HEK293 (cell line): Measurements from ENCODE around the gene TIGAR.
A peak's percentile ranks its signal among the peaks of the same experiment; 100 is the strongest.

Experiments
- CTCF ChIA-PET: fragments of 350-600 bp; formaldehyde crosslinking; extraction: SDS; loops from one replicate; lab custom pipeline; 2021; ENCODE audit warnings: antibody characterized with exemption; lab: Yijun Ruan, JAX
- POLR2A ChIA-PET: fragments of 300-600 bp; formaldehyde crosslinking; extraction: SDS; loops from one replicate; lab custom pipeline; 2020; ENCODE audit warnings: antibody characterized with exemption, inconsistent platforms; lab: Yijun Ruan, JAX
- H3K27ac ChIP-seq: fragments of 200-500 bp; sonication (Bioruptor generic); 2 replicates; pipeline ENCODE4 v1.5.1; 2014; ENCODE audit warnings: low read depth, low read length, control low read depth, inconsistent platforms; ENCODE audit errors: extremely low read depth
- H3K36me3 ChIP-seq, 2 experiments: fragments of 200-500 bp in 1 of 2; sonication (Bioruptor generic) in 1 of 2; 1 replicate in 1 of 2; 2 replicates in 1 of 2; pipeline ENCODE4 v1.5.1; 2014 to 2017; ENCODE audit warnings: inconsistent platforms in 2 of 2, low read length in 2 of 2; ENCODE audit not compliant: control insufficient read depth in 2 of 2, insufficient read depth in 1 of 2
- H3K4me1 ChIP-seq: fragments of 200-500 bp; sonication (Bioruptor generic); 2 replicates; pipeline ENCODE4 v1.5.1; 2014; ENCODE audit warnings: mild to moderate bottlenecking, low read length, inconsistent platforms; ENCODE audit not compliant: control insufficient read depth, insufficient read depth
- H3K4me3 ChIP-seq: 2 replicates; pipeline ENCODE4 v1.5.1; 2011; ENCODE audit warnings: low read depth, mild to moderate bottlenecking, control low read depth, low read length, moderate library complexity
- H3K9me3 ChIP-seq: fragments of 200-500 bp; sonication (Bioruptor generic); 2 replicates; pipeline ENCODE4 v1.5.1; 2014; ENCODE audit warnings: low read depth, low read length, inconsistent platforms; ENCODE audit not compliant: control insufficient read depth, insufficient read depth
- ATF2 ChIP-seq: fragments of 450-650 bp; formaldehyde crosslinking; IDR thresholded peaks from 2 replicates; pipeline ENCODE4 v1.5.1; 2016; ENCODE audit warnings: missing biosample characterization, missing genetic modification characterization, low read depth
- IKZF3 ChIP-seq: fragments of 450-650 bp; IDR thresholded peaks from 2 replicates; pipeline ENCODE4 v1.5.0; 2018; ENCODE audit warnings: missing biosample characterization, mild to moderate bottlenecking, missing genetic modification characterization, moderate library complexity
- SP2 ChIP-seq: fragments of 450-650 bp; formaldehyde crosslinking; IDR thresholded peaks from 2 replicates; pipeline ENCODE4 v1.5.1; 2016; ENCODE audit warnings: missing biosample characterization, missing genetic modification characterization
- SP3 ChIP-seq: fragments of 450-650 bp; formaldehyde crosslinking; IDR thresholded peaks from 2 replicates; pipeline ENCODE4 v1.5.1; 2016; ENCODE audit warnings: missing biosample characterization, missing genetic modification characterization
- TCF7L2 ChIP-seq: IDR thresholded peaks from 2 replicates; pipeline ENCODE4 v1.6.1; 2011; ENCODE audit warnings: low read depth, mild to moderate bottlenecking, inconsistent platforms, low read length, moderate library complexity, borderline replicate concordance
- YY2 ChIP-seq: fragments of 450-650 bp; formaldehyde crosslinking; IDR thresholded peaks from 2 replicates; pipeline ENCODE4 v1.5.1; 2016; ENCODE audit warnings: missing biosample characterization, missing genetic modification characterization
- ZBTB11 ChIP-seq: fragments of 450-650 bp; formaldehyde crosslinking; conservative IDR thresholded peaks from 2 replicates; pipeline ENCODE4 v1.5.1; 2016; ENCODE audit warnings: low read depth, missing biosample characterization, missing genetic modification characterization
- ZBTB20 ChIP-seq: fragments of 450-650 bp; formaldehyde crosslinking; IDR thresholded peaks from 2 replicates; pipeline ENCODE4 v1.5.1; 2016; ENCODE audit warnings: missing biosample characterization, missing genetic modification characterization
- ZBTB8A ChIP-seq: fragments of 450-650 bp; formaldehyde crosslinking; IDR thresholded peaks from 2 replicates; pipeline ENCODE4 v1.5.1; 2016; ENCODE audit warnings: missing biosample characterization, missing genetic modification characterization
- ZNF121 ChIP-seq: fragments of 450-650 bp; formaldehyde crosslinking; IDR thresholded peaks from 2 replicates; pipeline ENCODE4 v1.5.1; 2016; ENCODE audit warnings: missing biosample characterization, missing genetic modification characterization
- ZNF26 ChIP-seq: fragments of 450-650 bp; formaldehyde crosslinking; IDR thresholded peaks from 2 replicates; pipeline ENCODE4 v1.5.1; 2016; ENCODE audit warnings: missing biosample characterization, missing genetic modification characterization
- ZNF398 ChIP-seq: fragments of 450-650 bp; formaldehyde crosslinking; IDR thresholded peaks from 2 replicates; pipeline ENCODE4 v1.5.1; 2017; ENCODE audit warnings: missing biosample characterization, missing genetic modification characterization
- ZNF488 ChIP-seq: fragments of 450-650 bp; formaldehyde crosslinking; IDR thresholded peaks from 2 replicates; pipeline ENCODE4 v1.5.1; 2016; ENCODE audit warnings: missing biosample characterization, missing genetic modification characterization
- ZNF513 ChIP-seq: fragments of 450-650 bp; IDR thresholded peaks from 2 replicates; pipeline ENCODE4 v1.5.1; 2018; ENCODE audit warnings: missing biosample characterization, missing genetic modification characterization
- ZNF600 ChIP-seq: fragments of 450-650 bp; formaldehyde crosslinking; IDR thresholded peaks from 2 replicates; pipeline ENCODE4 v1.5.1; 2016; ENCODE audit warnings: missing biosample characterization, missing genetic modification characterization
- ZNF660 ChIP-seq: fragments of 450-650 bp; IDR thresholded peaks from 2 replicates; pipeline ENCODE4 v1.5.1; 2018; ENCODE audit warnings: missing biosample characterization, mild to moderate bottlenecking, missing genetic modification characterization
- ZNF785 ChIP-seq: fragments of 450-650 bp; formaldehyde crosslinking; IDR thresholded peaks from 2 replicates; pipeline ENCODE4 v1.5.1; 2016; ENCODE audit warnings: missing biosample characterization, missing genetic modification characterization
- TF ChIP-seq, protein P1 (sequence below): fragments of 450-650 bp; formaldehyde crosslinking; IDR thresholded peaks from 2 replicates; pipeline ENCODE4 v1.5.1; 2017; ENCODE audit warnings: missing biosample characterization, missing genetic modification characterization
- TF ChIP-seq, protein P2 (sequence below): fragments of 450-650 bp; formaldehyde crosslinking; IDR thresholded peaks from 2 replicates; pipeline ENCODE4 v1.5.1; 2016; ENCODE audit warnings: missing biosample characterization, missing genetic modification characterization

Gene TIGAR

GRCh38 chr12:4320853-4321701 lies at the start of gene TIGAR (continued):
- TF ChIP-seq ZNF488 (tag by site-specific recombination), result no peak
- TF ChIP-seq ZNF600 (tag by site-specific recombination), result no peak
- TF ChIP-seq ZNF121 (tag by site-specific recombination), result no peak
- no peak for TF ChIP-seq ZNF26
- no peak for TF ChIP-seq ZNF785 (tag by site-specific recombination)
- peak; percentile 54; the same call in 1 of the 2 replicates for TF ChIP-seq ZBTB11 (tag by site-specific recombination)
- TF ChIP-seq, protein P1, sequence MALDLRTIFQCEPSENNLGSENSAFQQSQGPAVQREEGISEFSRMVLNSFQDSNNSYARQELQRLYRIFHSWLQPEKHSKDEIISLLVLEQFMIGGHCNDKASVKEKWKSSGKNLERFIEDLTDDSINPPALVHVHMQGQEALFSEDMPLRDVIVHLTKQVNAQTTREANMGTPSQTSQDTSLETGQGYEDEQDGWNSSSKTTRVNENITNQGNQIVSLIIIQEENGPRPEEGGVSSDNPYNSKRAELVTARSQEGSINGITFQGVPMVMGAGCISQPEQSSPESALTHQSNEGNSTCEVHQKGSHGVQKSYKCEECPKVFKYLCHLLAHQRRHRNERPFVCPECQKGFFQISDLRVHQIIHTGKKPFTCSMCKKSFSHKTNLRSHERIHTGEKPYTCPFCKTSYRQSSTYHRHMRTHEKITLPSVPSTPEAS (tag by site-specific recombination), result no peak

DNA sequence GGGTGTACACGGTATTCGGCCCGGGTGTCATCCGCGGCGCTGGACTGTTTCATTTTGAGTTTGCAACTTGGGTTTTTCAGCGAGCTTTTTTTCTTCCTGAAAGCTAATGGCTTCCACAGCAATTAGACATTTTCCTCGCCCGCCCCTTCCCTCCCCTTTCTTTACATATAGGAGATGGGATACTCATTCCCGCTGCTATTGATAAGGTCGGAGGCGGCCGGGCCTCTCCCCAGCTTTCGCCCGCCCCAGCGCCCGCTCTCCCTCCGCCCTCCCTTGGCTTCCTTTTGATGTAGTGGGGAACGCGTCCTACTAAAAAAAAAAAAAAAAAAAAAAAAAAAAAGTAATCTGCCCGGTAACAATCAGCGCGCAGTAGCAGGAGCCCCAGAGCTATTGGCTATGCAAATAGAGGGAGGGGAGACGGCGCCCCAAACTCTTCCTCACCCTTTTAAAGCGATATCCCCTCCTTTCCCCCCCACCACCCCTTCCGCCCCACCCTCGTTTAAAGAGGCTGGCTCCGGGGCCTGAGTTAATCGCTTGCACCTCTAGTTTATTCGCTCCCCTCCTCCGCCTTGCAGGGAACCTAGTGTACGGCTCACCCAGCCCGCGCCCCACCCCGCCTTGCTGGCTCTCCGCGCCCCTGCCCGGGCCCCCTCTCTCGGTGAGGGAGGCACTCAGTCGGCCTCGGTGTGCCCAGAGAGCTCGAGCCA lies 49.1 kb upstream of the TIGAR start:
- no peaks in the 10 kb centered on the region for H3K9me3 ChIP-seq
- CTCF ChIA-PET, result interaction anchor here (1.0 kb wide), 1 partner anchor 386 kb away, joined by 6 read pairs; no protein-coding TSS in a partner anchor
- POLR2A ChIA-PET, result interaction anchor here (0.9 kb wide), 1 partner anchor 12 kb away, joined by 3 read pairs; no protein-coding TSS in a partner anchor
- peaks cover 26% of the 10 kb centered on the region for H3K4me1 ChIP-seq
- H3K27ac ChIP-seq, result peak overlapping the region; percentile 72
- peak overlapping the region; percentile 21 for H3K4me3 ChIP-seq
- H3K36me3 ChIP-seq, result peaks cover 0 to 10% of the 10 kb centered on the region in 2 experiments; a peak in 1 of 3 replicates
- TF ChIP-seq SP2 (tag by site-specific recombination) (peak; percentile 54), IKZF3 (tag by site-specific recombination) (0 out of 2 replicates have a peak, but pooled peaks have one; percentile 15), SP3 (tag by site-specific recombination) (peak; percentile 16; the same call in 1 of the 2 replicates), ZBTB20 (tag by site-specific recombination) (peak; percentile 87), YY2 (tag by site-specific recombination) (no peak), TCF7L2 (peak; percentile 55; the same call in 1 of the 2 replicates), ZNF398 (tag by site-specific recombination) (peak; percentile 88), ZNF660 (tag by site-specific recombination) (0 out of 2 replicates have a peak, but pooled peaks have one; percentile 11), ATF2 (no peak), ZBTB8A (tag by site-specific recombination) (peak; percentile 93), ZNF513 (tag by site-specific recombination) (no peak)
- TF ChIP-seq, protein P2, sequence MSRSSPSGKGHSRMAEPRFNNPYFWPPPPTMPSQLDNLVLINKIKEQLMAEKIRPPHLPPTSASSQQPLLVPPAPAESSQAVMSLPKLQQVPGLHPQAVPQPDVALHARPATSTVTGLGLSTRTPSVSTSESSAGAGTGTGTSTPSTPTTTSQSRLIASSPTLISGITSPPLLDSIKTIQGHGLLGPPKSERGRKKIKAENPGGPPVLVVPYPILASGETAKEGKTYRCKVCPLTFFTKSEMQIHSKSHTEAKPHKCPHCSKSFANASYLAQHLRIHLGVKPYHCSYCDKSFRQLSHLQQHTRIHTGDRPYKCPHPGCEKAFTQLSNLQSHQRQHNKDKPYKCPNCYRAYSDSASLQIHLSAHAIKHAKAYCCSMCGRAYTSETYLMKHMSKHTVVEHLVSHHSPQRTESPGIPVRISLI (tag by site-specific recombination), result peak; percentile 94
